ENCODE measurements around the gene ACTRT3. TPM values are rescaled to one million over a fixed set of nuclear protein-coding genes. Genes with fewer than 3 reads are reported as not detected.
"Not testable (repeated sequence)": the region's sequence is repeated elsewhere in the genome, so short reads cannot be mapped to it uniquely, and the experiment has no call there.

Gene ACTRT3
- total RNA-seq, 2 experiments from 2014 or later = 0.20 to 0.23 TPM

DNA sequence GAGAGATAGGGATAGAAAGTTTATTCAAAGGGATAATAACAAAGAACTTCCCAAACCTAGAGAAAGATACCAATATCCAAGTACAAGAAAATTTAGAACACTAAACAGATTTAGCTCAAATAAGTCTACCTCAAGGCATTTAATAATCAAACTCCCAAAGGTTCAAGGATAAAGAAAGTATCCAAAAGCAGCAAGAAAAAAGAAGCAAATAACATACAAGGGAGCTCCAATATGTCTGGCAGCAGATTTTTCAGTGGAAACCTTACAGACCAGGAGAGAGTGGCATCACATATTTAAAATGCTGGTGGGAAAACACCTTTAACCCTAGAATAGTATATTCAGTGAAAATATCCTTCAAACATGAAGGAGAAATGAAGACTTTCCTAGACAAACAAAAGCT lies 37.5 kb downstream of the ACTRT3 start:
- H3K36me3 Mint-ChIP-seq (ENCODE audit: low read depth); DNase-seq; POLR2A ChIA-PET; CTCF ChIA-PET; H3K27ac Mint-ChIP-seq; H3K4me3 Mint-ChIP-seq; H3K9me3 Mint-ChIP-seq; H3K4me1 Mint-ChIP-seq: not testable (repeated sequence)
- peaks cover 13% of the 10 kb centered on the region for H3K27me3 Mint-ChIP-seq

DNA sequence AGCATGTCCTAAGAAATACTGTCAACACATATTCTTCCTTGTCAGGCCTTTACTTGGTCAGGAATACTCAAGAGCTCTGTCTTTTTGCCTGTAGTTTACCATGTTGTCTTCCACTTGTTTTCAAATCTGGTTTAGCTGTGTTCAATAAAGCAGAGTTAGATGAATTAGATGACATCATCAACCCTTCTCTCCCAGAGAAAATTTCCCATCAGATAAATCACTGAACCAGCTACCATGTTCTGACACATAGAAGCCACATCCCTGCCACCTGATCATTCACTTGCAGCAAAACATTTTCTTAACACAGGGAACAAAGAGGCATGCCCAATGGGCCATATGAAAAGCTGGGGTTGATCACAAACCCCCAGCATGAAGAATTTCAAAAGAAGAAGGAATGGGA lies 46.6 kb downstream of the ACTRT3 start:
- Mint-ChIP-seq H3K27me3 (peaks cover 24% of the 10 kb centered on the region), H3K4me1 (no peaks in the 10 kb centered on the region), H3K9me3 (no peaks in the 10 kb centered on the region), H3K36me3 (ENCODE audit: low read depth) (no peaks in the 10 kb centered on the region), H3K4me3 (no peak overlapping the region), H3K27ac (no peak overlapping the region)
- CTCF ChIA-PET = no interaction called here
- POLR2A ChIA-PET = no interaction called here
- DNase-seq = no peak

DNA sequence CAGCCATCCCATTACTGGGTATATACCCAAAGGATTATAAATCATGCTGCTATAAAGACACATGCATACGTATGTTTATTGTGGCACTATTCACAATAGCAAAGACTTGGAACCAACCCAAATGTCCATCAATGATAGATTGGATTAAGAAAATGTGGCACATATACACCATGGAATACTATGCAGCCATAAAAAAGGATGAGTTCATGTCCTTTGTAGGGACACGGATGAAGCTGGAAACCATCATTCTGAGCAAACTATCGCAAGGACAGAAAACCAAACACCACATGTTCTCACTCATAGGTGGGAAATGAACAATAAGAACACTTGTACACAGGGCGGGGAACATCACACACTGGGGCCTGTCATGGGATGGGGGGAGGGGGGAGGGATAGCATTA lies 50.9 kb downstream of the ACTRT3 start:
- POLR2A ChIA-PET; H3K27ac Mint-ChIP-seq; H3K36me3 Mint-ChIP-seq (ENCODE audit: low read depth); H3K9me3 Mint-ChIP-seq; DNase-seq; CTCF ChIA-PET; H3K4me3 Mint-ChIP-seq; H3K4me1 Mint-ChIP-seq: not testable (repeated sequence)
- peaks cover 11% of the 10 kb centered on the region for H3K27me3 Mint-ChIP-seq

Other genes starting within 250 kb of the ACTRT3 start
- gene MECOM, start 105.8 kb downstream of the ACTRT3 start, total RNA-seq = not detected
- gene TERC, start 4.5 kb downstream of the ACTRT3 start, total RNA-seq = 1 to 10 TPM; 1.8 to 4.6 TPM
- 10 to 100 TPM; 14.8 to 16.4 TPM for gene MYNN, start 3.8 kb upstream of the ACTRT3 start, total RNA-seq
- gene LRRIQ4, start 43.3 kb upstream of the ACTRT3 start, total RNA-seq = not detected
- gene LRRC34, start 43.3 kb upstream of the ACTRT3 start, total RNA-seq = 1 to 10 TPM; 3.4 to 4.7 TPM
- not detected for gene LRRC31, start 100.4 kb upstream of the ACTRT3 start, total RNA-seq
- not detected for gene SAMD7, start 142.0 kb upstream of the ACTRT3 start, total RNA-seq
- 10 to 100 TPM; 61.0 to 63.1 TPM for gene SEC62, start 197.2 kb upstream of the ACTRT3 start, total RNA-seq

Data from activated CD4-positive, alpha-beta T cell treated with anti-CD3 and anti-CD28 coated beads, Interleukin-2, amount 10 ng/mL, durations not matched to agents 7 days and 5 days (primary cell).